SK-N-MC (cell line): Measurements from ENCODE around the gene RBP5.

Source experiments
- EZH2 ChIP-seq: fragments of 200-600 bp; sonication (generic); IDR thresholded peaks from one replicate; pipeline ENCODE4 v1.6.1; 2017; ENCODE audit warnings: antibody characterized with exemption
- FOXP2 ChIP-seq: optimal IDR thresholded peaks from 2 replicates; pipeline ENCODE3; 2011; ENCODE audit warnings: mild to moderate bottlenecking, moderate library complexity; ENCODE audit not compliant: insufficient read depth; ENCODE audit errors: extremely low read length, control extremely low read depth
- POLR2AphosphoS5 ChIP-seq: IDR thresholded peaks from 2 replicates; pipeline ENCODE4 v1.6.1; 2012; ENCODE audit warnings: mild to moderate bottlenecking, low read depth, low read length, borderline replicate concordance

DNA sequence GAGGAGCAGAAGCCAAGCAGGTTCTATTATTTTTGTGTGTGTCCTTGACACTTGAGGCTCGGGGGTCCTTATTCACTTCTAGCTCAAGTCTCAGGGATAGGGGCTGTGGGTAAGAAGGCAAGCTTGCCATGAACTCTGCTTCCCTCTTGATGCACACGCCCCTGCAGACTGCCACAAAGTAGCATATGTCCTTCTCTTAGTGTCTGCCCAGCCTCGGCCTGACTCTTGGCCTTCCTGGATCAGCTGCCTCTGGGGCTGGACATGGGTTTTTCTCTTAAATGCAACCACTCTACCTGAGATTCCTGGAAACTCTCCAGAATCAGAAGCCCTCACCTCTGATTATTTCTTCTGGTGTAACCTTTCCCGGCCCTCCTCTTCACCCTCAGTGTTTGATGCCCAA is 32.6 kb upstream of the RBP5 start:
- no peak for TF ChIP-seq POLR2AphosphoS5
- TF ChIP-seq EZH2, result no peak
- TF ChIP-seq FOXP2, result no peak
